Measurements from ENCODE around the gene POU6F1.

Gene POU6F1

DNA sequence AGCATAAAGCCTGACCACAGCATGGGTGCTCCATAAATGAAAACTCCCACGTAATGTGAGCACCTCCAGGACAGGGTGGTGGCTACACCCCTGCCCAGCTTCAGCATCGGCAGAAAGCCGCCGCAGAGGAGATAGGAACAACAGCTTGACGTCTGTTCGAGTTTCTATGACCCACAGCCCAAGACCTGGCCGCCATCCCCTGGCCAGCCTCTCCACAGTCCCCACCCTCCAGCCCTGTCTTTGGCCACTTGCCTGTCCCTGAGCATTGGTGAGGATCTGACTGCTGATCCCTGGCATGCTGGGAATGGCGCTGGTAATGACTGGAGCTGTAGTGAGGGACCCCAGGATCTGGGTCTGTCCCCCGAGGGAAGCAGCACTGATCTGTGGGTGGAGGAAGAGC lies 21.3 kb downstream of the POU6F1 start:
- DNase-seq (ENCODE audit: low spot score): no peak

DNA sequence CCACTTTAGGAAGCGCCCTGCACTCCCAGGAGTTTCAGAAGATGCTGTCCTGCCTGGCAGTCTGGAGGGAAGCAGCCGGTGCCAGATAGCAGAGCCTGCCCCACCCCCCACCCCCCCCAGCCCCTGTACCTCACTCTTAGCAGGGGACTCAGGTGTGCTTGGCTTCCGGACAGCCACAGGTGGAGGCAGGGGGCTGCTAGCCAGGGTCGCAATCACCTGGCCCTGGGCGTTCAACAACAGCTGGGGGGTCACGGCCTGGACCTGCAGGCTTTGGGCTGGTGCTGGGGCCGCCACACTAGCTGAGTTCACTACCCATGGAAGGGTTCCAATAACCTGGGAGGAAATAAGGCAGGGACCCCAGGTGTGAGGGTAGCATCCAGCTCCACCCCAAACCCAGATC lies 22.0 kb downstream of the POU6F1 start:
- DNase-seq (ENCODE audit: low spot score): no peak

DNA sequence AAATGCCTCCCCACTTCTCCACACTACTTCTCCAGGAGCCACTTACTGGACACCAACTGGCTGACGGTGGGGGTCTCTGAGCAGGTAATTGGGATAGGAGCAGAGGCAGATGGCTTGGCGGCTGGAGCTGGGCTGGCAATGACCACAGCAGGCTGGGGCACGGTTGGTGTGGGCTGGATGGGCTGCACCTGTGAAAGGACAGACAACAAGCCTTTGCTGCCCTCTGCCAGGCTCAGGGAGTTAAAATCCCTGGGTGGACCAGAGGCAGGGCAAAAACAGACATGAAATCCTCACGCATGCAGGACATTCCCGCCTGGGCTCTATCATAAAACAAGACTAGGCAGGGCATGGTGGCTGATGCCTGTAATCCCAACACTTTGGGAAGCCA lies 25.6 kb downstream of the POU6F1 start:
- DNase-seq (ENCODE audit: low spot score): no peak

DNA sequence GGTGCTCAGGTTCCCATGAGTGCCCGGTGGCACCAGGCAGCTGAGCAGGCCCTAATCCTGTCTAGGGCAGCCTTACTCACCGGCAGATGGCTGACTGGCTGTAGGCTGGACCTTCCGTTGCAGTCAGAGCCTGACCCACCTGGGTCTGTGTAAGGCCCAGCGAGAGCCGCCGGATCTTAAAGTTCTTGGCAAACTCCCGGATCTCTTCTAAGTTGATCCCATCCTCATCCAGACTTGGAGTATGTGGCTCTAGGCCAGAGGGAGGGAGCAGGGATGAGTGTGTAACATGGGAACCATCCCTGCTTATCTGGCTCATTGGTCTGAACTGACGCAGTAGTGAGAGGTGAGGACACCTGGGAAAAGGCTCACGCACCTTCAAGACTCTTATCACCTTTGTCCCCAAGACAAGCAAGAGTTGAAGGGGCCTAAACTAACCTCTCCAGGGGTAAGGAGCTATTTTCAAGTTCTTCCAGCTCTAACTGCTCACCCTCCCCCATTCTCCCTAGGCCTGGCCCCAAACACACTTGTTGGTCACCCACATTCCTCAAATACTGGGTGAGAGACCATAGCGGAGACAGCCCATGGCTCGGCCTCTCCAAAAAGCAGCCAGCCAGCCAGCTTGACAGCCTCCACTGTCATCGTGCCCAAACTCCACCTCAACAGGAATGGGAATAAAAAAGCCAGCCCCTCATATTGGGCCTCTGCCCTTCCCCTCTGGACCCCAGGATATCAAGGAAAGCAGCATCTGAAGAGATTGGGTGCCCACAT lies 26.2 kb downstream of the POU6F1 start:
- DNase-seq (ENCODE audit: low spot score): no peak

DNA sequence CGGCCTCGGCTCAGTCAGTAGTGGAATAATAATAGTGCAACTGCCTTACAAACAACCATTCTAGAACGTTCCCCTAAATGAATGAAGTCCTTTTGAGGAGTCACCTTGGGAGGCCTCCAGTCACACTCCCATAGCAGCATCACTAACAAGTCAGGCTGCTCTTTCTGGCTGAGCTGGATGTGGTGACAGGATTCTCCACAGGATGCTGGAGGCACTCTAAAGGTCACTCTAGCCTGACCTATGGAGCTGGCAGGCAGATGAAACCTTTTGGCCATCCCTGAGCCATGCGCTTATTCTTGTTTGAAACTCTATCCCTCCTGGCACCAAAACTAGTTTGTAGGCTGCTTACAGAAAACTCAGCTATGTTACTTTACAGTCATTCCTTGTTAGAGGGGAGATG lies 27.0 kb downstream of the POU6F1 start:
- no peak for DNase-seq (ENCODE audit: low spot score)

DNA sequence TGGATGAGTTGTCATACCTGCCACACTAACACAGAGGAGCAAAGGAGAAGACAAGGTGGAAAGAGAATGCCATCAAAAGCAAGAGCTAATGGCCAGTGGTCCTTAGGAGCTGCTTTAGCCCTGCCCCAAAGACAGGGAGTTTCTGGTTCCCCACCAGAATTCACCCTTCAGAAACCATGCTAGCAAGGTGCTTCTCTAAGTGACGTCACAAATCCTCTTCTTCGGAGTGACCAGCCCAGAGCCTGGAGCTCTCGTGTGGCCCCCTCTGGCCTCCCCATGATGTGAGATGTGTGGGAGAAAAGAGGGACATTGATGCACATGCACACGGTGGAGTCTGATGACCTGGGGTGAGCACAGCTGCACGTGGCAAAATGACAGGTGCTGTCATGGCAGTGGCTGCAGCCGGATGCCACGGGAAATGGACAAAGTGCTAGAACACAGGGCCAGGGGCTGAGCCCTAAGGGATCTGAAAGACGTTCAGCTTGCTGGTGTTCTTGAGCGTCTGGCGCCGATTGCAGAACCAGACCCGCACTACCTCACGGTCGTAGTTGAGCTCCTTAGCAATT lies 28.0 kb downstream of the POU6F1 start:
- DNase-seq (ENCODE audit: low spot score): no peak

DNA sequence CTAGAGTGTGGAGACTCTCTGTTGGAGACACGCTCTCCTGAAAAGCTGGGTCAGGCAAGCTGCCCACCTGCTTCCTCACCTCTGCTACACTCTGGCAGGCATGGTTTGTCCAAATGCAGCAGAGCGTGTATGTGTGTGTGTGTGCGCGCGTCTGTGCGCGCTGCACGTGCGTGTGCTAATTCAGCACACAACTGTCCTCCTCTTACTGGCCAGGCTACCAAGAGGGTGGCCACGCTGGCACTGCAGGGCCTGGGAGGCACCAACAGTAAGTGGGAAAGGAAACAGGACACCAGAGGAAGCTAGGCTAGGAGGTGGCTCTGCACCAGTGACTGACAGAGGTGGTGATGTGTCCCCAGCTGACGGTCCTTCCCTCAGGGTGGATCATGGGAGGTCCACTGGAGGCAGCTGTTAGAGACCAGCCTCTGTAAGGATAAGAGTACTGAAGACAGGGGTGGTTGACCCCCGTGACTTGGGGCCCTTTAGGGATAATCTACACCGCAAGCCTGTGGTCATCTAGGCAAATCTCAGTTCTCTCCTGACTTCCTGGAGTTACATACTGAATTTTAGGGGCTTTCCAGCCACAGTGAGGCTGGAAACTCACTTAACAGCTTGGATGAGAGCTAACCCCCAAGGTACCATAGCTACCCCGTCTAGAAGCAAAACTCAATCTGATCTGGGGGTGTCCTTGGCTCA lies 29.4 kb downstream of the POU6F1 start:
- no peak for DNase-seq (ENCODE audit: low spot score)

DNA sequence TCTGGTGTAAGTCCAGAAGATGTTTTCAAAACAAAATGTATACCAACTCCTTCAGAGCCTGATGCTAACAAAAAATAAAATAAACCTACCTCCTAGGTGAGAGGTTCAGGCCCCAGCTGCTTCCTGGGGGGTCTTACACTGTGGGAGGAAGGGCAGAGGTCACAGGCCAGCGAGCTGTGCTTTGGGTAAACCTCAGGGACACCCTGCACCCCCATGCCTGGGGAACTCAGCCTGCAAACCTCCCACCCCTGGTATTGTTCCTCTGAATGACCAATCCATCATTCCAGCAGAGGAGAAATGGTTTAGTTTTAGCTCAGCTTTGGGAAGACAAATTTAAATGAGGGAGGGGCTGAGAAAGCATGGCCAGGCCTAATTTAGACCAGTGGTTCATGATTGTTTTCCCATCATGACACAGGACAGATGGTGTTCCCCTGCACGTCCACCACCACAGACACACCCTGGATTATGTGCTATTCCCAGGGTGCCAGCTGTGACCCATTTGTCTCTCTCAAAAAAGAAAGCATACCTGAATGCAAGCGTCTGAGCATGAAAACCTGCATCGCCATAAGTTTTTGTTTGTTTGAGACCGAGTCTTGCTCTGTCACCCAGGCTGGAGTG lies 30.4 kb downstream of the POU6F1 start:
- no peak for DNase-seq (ENCODE audit: low spot score)

DNA sequence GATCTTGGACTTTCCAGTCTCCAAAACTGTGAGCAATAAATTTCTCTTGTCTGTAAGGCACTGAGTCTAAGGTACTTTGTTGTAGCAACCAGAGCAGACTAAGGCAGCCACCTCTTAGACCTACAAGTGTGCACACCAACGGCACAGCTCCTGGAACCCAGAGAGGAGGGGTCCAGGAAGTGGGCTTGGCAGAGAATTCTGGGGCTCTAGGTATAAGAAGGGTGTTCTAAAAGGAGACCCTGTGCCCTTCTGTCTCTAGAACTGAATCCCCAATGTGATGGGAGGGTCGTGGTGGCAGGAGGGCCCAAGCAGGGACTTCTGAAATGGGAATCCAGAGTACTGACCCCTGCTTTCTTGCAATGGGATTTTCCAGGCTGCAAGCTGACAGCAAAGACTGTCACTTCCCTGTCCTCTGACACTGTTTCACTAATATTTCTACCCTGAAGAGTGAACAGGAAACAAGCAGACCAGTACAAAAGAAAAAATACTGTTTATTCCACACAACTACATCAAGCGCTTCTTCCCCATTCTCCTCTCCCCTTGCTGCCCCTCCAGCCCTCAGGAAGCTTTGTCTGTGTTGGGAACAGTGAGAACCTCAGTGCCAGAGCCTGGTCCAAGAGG lies 31.3 kb downstream of the POU6F1 start:
- DNase-seq (ENCODE audit: low spot score): no peak

DNA sequence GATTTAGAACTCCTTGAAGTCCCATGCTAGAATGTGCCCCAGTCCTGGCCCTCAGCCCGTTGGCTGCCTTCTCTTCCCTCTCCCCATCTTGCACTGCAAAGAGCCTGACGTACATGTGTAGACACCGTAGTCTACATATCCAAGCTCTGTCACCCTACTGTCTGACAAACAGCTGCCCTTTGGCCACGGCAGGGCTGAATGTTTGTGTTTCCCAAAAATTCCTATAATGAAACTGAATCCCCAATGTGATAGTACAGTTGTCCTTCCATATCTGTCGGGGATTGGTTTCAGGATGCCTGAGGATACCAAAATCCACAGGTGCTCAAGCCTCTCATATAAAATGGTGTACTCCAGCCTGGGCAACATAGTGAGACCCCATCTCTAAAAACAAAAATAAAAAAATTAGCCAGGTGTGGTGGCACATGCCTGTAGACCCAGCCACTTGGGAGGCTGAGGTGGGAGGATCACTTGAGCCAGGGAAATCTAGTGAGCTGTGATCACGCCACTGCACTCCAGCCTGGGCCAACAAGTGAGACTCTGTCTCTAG lies 32.6 kb downstream of the POU6F1 start:
- DNase-seq (ENCODE audit: low spot score): no peak

DNA sequence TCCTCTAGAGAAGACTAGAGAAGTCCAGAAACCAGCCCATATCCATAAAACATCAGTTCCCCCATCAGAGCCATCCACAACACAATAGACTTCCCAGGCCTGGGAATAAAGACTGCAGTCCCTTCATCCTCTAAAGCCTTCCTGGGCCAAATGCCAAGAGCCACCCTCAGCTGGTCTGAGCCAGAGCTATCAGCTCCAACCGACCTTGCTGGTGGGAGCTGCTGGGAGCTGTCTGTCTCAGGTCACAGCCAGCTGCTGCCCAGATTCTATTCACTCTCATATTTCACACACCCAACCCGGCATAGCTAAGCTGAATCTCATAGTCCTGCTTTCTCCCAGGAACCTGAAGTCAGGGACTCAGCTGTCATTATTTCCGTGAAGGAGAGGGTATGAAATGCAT lies 34.0 kb downstream of the POU6F1 start:
- DNase-seq (ENCODE audit: low spot score): no peak

DNA sequence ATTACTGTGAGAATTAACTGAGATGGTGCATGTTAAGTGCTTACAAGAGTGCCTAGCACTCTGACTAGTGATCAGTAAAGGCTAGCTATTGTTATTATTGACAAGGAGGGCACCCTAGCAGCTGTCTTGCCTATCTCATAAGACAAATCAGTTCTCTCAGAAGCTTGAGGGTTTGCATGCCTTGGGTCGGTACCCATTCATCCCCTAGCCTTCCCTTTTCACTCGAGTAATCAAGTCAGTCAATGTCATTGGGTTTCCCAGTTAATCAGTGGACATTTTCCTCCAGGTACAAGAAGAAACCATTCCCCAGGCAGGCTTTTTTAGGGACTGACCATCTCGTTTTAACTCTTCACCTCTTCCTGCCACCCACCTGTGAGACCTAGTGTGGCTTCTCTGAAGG lies 34.5 kb downstream of the POU6F1 start:
- no peak for DNase-seq (ENCODE audit: low spot score)

DNA sequence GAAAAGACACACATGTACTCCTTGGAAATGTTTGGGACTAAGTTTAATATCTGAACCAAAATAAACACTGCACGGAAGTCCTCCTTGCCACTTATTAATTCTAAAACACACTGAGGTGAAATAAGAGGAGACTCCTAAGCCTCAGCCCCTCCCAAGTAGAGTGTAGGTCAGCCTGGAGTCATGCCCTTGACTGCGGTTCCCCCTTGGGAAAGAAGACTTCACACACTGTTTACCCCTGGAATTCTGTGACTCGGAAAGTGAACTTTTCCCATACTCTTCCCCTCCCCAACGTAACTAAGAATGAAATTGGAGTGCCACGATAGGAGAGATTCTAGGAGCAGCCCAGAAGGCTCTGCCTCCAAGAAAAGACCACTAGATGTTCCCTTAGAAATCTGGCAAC lies 36.3 kb downstream of the POU6F1 start:
- no peak for DNase-seq (ENCODE audit: low spot score)

DNA sequence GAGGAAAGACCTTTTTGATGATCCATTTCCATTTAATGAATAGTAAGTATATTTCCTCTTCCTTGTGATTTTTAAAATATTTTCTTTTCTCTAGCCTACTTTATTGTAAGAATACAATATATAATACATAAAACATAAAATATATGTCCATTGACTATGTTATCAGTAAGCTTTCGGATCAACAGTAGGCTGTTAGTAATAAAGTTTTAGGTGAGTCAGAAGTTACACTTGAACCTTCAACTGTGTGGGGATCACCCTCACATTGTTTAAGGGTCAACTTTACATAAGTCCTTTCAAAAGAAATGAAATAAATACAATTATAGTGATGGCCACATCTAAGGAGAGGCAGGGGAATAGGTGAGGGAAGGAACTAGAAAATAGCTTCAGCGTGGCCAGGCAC lies 40.0 kb downstream of the POU6F1 start:
- no peak for DNase-seq (ENCODE audit: low spot score)

DNA sequence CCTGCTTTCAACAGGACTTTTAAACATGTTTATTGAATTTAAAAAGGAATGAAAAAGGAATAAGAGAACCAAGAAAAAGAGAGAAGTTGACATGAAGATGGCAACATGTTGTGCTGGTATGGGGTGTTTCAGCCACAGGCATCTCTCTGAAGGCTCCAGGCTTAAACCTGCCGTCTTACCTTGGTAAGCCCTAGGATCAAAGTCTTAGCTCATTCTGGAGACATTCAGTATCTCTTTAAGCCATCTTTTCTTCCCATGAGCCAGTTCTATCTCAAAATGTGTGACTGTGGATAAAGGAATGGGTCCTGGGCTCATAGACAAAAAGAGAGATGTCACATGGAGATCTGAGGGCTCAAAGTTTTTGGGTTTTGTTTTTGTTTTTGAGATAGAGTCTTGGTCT lies 43.4 kb downstream of the POU6F1 start:
- DNase-seq (ENCODE audit: low spot score): no peak

DNA sequence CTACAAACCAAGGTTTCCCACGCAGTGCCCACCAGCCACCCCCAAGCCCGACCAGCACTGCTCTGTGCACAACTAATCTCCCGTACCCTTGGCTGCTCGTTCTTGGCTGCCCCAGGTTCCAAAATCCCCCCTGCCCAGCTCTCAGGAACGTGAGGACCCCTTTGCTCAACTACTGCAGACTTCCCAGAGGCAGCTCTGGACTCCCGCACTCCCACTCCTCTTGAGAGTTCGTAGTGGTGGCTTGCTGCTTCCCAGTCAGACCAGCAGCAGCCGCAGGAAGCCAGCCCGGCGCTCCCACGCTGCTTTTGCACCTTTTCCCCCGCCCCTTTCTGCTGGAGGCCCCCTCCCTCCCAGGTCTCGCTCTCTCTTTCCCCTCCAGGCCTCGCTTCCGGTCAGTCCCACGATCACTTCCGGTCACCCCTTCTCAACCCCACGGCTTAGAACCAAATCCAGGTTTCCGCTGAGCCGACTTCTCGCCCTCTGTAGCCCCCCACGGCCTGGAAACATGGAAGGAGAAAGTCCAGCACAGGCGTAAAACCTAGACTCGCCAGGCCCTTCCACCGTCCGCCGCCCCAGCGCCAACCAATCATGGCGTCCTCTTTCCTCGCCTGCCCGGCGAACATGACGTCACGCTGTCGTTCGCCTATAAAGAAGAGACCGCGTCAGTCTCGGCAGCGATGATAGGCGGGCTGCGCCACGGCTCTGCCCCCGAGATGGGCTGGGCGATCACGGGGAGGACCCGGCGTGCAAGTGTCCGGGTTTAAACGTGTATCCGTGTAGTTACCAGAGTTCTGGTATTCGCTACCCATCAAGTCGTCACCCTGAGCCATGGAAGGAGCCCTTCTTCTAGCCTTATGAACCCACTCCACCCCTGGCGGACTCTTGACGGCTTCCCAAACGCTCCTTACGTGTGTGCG lies 45.1 kb downstream of the POU6F1 start, which contains the start of gene TFCP2:
Gene TFCP2 (minus strand): TSS at position 621 of the 917 bp plus-strand sequence. CDS start 713 bp downstream, outside the sequence.
- peak; percentile 94 for DNase-seq (ENCODE audit: low spot score)

DNA sequence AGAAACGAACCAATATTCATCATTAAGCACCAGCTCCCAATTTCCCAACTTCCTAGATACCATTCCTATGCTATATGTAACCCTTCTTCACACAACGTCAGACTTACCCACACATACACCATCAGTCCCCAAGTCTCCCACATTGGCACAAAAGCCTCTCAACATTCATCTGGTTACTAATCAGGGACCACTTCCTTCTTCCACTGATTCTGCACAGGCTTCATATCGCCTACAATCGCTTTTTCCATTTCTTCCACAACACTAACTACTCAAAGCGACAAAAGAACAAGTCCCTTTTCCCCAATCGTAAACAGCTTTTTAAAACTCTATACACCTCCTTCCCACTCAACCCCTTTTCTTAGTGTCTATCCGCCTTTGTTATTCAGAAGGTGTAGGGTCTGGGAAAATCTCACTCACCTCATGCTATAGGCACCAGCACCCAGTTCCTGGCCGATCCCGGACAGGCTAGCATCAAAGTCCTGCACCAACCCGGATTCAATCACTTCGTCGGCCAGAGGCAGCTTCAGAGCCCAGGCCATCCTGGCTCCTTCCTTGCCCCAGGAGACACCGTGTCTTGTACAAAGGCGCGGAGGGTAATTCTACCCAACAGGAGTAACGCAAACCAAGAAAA lies 45.9 kb downstream of the POU6F1 start:
- no peak for DNase-seq (ENCODE audit: low spot score)

DNA sequence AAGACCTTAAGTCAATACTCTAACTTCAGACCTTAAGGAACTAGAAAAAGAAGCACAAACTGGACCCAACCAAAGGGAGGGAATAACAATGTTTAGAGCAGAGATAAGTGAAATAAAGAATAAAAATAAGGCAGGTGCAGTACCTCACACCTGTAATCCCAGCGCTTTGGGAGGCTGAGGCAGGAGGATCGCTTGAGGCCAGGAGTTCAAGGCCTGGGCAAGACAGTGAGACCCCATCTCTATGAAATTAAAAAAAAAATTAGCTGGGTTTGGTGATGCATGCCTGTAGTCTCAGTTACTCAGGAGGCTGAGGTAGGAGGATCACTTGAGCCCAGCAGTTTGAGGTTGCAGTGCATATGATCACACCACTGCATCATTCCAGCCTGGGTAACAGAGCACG lies 54.1 kb downstream of the POU6F1 start:
- DNase-seq (ENCODE audit: low spot score): no peak

DNA sequence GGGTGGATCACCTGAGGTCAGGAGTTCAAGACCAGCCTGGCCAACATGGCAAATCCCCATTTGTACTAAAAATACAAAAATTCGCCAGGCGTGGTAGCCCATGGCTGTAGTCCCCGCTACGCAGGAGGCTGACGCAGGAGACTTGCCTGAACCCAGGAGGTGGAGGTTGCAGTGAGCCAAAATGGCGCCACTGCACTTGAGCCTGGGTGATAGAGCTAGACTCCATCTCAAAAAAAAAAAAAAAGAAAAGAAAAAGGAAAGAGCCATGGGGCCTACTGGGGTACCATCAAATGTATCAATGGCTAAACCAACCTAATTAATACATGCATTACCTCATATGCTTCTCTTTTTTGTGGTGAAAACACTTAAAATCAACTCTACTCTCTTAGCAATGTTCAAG lies 55.6 kb downstream of the POU6F1 start:
- DNase-seq (ENCODE audit: low spot score): no peak

DNA sequence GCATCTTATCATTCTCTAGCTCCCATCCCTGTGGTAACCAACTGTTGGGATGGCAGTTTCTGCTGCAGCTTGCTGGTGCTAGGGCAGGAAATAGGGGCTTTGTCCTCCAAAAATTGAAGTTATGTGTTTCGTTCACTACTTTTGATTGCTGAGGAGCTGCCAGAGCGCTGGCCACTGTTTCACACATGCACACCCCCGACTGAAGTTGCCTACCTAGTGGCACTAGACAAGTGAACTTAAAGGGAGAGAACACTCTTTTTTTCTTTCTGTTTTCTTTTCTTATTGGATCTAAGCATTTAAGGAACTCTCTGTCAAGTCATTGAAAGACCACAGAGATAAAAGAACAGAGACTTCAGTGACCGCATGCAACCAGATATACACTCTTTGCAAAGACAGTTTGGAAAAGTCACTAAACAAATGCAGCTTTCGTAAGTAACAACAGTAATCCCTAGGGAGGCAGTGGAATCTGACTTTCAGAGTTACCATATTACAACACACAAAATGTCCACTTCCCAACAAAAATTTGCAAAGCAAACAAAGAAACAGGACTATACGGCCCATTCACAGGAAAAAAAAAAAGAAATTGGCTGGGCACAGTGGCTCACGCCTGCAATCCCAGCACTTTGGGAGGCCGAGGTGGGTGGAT lies 56.9 kb downstream of the POU6F1 start:
- DNase-seq (ENCODE audit: low spot score): no peak
